GM18861 (cell line): Measurements from ENCODE around the gene SCAF4.
A peak's percentile ranks its signal among the peaks of the same experiment; 100 is the strongest.
"Not testable (repeated sequence)": the region's sequence is repeated elsewhere in the genome, so short reads cannot be mapped to it uniquely, and the experiment has no call there.

Experiments
- ATAC-seq: cut with Tn5 transposase; IDR thresholded peaks from one replicate; pipeline ENCODE4 v1.9.1; 2021; ENCODE audit not compliant: unreplicated experiment

Gene SCAF4

GRCh38 chr21:31731857-31732596 lies at the start of gene SCAF4:
SCAF4 (minus strand) TSS chr21:31732118; CDS start chr21:31731692, 426 bp downstream.
- peak; percentile 74 for ATAC-seq

DNA sequence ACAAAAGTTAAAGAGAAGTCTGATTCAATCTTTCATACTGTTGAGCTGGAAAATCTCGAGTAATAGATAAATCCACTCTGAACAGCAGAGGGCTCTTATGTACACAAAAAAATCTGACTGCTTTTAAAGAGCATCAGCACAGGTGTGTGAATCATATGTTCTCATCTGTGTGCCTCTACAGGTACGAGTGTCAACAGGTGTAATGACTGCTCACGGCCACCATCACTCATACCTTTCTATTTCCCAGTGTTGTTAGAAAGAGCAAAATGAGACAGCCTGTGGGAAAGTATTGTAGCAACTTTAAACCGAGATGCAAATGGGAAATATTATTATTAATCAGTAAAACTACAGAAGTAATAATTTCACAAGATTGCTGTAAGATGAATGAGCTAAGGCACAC lies 49.0 kb upstream of the SCAF4 start:
- ATAC-seq = no peak

- no peak for ATAC-seq
Observed at GRCh38 chr21:31778546-31778945, 46.6 kb upstream of the SCAF4 start.

DNA sequence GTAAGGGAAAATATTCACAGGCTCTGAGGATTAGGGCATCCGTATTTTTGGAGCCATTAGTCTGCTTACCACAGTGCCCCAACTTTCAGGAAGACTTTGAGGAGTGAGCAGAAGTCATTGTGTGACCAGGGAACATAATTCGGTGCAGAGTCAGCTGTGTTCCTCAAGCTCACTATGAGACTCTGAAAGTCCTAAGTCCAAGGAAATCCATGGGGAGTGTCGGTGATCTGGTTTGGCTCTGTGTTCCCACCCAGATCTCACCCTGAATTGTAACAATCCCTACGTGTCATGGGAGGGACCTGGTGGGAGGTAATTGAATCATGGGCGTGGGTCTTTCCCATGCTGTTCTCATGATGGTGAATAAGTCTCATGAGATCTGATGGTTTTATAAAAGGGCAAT lies 45.9 kb upstream of the SCAF4 start:
- no peak for ATAC-seq

GRCh38 chr21:31774031-31774430 lies 42.1 kb upstream of the SCAF4 start:
- no peak for ATAC-seq

- peak; percentile 91 for ATAC-seq
Observed at GRCh38 chr21:31772674-31773555, 41.0 kb upstream of the SCAF4 start.

- no peak for ATAC-seq
Observed at GRCh38 chr21:31771685-31772084, 39.8 kb upstream of the SCAF4 start.

DNA sequence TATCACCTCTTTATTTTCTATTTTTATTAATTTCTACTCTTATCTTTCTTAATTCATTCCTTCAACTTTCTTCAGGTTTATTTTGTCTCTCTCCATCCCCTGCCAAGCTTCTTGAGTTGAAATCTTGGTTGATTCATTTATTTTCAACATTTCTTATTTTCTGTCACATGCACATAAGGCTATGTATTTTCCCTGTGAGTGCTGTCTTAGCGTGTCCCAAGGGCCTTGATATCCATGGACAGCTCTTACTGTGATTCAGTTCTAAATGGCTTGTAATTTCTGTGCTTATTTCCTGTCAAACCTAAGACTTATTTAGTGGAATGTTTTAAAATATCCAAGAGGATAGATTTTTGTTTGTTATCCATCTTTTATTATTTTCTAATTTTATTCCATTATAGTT lies 36.8 kb upstream of the SCAF4 start:
- no peak for ATAC-seq

DNA sequence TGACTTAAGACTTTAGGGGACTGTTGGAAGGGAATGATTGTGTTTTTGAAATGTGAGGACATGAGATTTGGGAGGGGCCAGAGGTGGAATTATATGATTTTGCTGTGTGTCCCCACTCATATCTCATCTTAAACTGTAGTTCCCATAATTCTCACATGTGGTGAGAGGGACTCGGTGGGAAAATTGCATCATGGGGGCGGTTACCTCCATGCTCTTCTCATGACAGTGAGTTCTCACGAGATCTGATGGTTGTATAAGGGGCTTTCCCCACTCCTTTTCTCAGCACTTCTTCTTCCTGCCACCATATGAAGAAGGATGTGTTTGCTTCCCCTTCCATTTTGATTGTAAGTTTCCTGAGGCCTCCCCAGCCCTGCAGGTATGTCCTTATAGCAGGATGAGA lies 35.0 kb upstream of the SCAF4 start:
- no peak for ATAC-seq

DNA sequence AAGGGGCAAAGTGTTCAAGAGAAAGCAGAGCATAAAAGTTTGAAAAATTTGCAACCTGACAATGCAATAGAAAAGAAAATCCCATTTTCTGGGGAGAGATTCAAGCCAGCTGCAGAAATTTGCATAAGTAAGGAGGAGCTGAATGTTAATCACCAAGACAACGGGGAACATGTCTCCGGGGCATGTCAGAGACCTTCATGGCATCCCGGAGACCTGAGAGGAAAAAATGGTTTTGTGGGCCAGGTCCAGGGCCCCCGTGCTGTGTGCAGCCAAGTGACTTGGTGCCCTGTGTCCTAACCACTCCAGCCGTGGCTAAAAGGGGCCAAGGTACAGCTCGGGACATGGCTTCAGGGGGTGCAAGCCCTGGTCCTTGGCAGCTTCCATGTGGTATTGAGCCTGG lies 33.9 kb upstream of the SCAF4 start:
- not testable (repeated sequence) for ATAC-seq

- no peak for ATAC-seq
Observed at GRCh38 chr21:31760931-31761330, 29.0 kb upstream of the SCAF4 start.

- ATAC-seq = no peak
Observed at GRCh38 chr21:31756787-31757186, 24.9 kb upstream of the SCAF4 start.

- no peak for ATAC-seq
Observed at GRCh38 chr21:31755027-31755426, 23.1 kb upstream of the SCAF4 start.

DNA sequence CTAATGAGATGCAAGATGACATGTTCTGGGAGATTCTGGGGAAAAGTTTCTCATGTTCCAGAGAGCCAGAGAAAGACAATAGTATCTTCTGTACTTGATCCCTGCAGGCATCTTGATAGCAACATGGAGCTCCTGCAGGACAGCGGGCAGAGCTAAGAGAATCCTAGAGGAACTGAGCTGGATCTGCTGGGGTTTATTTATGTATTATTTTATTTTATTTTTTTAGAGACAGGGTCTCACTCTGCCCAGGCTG lies 22.7 kb upstream of the SCAF4 start:
- ATAC-seq = no peak

DNA sequence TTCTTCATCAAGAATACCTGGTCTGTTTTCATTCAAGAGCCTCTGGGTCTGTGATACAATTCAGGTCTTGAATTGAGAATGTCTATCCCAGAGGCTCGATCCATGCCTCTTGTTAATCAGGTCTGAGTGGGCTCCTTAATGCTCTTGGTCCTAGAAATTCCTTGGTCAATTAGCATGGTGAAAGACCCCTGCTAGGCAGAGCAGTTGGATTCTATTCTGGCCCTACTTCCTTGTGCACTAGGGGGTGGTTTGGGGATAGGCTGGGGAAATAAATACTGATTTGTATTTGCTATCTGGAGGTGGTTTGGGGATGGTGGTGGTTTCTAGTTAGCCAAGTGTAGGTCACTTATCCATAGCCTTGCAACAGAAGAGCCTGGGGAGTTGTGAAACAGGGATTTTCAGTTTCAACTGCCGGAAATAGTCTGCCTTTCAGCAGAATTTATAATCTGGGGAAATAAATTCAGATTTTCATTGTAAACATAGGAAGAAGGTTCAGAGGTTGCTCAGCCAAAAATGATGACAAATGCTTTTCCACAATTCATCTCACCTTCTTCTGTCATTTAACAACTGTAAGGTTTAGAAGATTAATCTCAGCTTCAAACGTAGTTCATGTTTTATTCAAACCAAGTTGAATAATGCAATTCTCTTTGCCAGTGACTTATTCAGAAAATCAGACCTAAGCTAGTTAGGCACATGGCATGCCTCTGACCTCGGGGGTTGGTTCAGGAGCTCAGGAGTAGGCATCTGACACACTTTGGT lies 22.2 kb upstream of the SCAF4 start:
- no peak for ATAC-seq

GRCh38 chr21:31752967-31753366 lies 21.0 kb upstream of the SCAF4 start:
- ATAC-seq = no peak

DNA sequence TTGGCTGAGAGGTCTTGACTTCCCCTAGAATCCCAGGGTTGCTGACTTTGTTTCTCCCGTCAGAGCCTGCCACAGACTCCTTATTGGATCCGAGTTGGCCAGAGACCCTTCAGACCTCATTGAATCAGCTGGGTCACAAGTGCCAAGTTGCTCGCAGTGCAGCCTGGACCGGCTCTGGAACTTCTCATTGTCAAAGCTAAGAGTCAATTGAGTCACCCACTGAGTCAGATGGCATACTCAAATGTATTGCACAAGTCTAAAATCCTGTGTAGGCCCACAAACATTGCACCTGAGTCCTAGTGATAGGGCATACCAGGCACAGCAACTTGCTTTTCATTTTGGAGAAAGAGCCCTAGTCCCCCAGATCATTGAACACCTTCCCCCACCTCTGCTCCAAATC lies 20.4 kb upstream of the SCAF4 start:
- no peak for ATAC-seq

DNA sequence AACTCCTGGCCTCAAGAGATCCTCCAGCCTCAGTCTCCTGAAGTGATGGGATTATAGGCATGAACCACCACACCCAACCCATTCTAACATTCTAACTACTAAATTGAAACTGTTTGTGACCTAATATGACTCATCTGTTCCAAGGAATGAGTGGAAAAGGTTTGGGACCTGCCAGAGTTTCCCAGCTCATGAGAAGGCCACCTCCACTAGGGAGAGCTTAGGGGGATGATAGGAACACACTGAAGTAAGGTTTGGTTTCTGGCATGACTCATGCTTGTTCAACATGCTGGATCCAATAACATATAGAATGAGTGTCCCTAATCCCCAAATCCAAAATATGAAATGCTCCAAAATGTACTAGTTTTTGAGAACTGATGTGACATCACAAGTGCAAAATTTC lies 18.9 kb upstream of the SCAF4 start:
- ATAC-seq = no peak

- ATAC-seq = no peak
Observed at GRCh38 chr21:31744182-31744800, 12.4 kb upstream of the SCAF4 start.

DNA sequence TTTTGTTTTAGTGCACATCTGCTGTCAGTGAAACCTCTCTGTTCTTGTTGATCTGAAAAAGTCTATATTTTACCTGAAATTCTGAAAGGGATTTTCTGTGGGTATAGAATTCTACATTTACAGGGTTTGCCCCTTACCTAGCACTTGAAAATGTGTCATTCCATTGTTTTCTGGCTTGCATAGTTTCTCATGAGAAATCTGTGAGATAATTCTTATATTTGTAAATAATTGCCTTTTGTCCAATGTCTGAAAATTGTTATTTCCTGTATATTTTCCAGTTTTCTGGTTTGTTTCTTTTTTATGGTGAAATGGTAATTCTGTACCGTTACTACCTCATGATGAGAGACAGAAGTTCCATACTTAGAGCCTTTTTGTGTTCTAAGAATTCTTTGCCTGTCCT lies 11.8 kb upstream of the SCAF4 start:
- no peak for ATAC-seq

DNA sequence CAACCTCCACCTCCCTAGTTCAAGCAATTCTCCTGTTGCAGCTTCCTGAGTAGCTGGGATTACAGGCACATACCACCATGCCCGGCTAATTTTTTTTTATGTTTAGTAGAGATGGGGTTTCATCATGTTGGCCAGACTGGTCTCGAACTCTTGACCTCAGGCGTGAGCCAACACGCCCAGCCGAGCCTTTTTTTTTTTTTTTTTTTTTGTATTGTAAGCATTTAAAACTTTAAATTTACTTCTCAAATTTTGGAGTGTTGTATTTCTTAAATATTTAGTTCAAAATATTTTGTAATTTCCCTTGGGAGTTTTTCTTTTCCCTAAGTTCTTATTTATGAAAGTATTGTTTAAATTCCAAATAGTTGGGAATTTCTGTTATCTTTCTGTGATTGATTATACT lies 9.2 kb upstream of the SCAF4 start:
- ATAC-seq = no peak
